IPS-NIHi7 (cell line): Measurements from ENCODE around the gene SETD7.
A peak's percentile ranks its signal among the peaks of the same experiment; 100 is the strongest.

ENCODE experiments used
- DNase-seq: peaks from one replicate; pipeline ENCODE4 v3.0.0; 2012; ENCODE audit warnings: mixed read lengths; ENCODE audit errors: extremely low spot score

SETD7 gene

DNA sequence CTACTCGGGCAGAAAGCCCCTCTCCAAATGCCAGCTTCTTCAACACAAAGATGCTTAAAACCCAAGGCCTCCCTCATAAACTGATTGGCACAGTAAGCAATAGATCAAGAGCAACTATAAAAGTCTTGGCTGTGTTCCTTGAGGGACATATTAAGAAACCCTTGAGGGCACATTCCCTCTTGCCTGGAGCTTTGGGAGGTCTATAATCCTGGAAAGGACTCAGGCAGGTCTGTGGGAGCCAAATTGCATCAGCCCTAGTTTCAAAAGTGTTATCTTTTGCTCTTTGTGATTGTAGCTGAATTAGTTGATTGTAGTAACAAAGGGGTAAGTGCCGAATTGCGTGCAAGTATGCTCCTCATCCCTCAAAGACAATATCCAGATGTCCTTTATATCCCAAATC lies 18.6 kb upstream of the SETD7 start:
- DNase-seq: no peak

DNA sequence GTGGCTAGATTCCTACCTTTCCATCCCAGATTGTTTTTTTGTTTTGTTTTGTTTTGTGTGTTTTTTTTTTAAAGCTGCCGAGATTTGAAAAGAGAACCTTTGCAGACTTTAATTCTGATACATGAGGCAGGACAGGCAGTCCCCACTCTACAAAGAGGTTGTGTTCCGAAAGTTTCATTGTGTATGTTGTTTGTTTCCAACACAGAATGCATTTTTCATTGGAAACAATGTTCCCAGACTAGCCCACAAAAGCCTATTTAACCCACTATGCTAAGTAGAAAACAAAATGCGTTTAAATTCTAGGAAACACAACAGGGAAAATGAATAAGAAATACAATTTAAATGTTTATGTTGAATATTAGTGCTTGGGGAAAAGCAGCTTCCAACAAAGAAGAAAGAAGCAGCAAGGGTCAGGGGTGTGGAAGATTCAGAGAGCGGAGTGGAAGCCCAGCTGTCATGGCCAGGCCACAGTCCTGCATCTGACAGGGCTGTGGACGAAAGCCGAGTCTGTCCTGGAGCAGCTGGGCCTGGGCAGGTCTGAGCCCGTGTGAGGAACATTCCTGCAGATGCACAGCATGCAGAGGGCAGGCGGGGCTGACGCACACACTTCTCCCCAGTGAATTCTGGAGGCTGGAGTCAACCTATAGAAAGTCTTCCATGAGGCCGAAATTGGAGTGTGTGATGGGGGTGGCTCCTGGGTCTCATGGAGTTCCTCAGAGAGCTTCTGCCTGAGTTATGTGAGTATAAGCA lies 12.4 kb upstream of the SETD7 start:
- DNase-seq: peak; percentile 41

DNA sequence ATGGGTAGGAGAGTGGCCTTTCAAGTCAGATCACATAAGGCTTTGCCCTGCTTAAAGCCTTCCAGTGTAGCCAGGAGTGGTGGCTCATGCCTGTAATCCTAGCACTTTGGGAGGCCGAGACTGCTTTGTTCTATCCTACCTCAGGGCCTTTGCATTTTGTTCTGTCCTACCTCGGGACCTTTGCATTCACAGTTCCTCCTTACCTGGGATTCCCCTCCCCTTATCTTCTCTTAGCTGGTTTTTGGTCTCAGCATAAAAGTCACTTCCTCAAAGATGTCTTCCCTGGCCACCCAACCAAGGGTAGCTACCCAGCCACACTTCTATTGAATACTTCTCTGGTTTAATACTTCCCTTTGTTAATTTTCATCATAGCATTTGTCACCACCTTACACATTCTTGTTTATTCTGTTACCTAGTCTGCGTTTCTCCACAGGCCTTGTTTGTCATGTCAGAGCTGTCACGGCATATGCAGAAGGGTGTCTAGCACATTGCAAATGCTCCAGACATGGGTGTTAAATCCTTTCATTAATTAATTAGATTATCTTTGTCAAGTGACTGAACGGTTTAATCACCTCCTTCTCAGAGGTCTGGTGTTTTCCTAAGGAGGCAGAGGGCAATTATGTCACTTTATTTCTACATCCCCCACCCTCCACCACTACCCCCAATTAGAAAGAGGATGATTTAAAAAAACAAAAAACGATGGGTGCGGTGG lies 11.3 kb upstream of the SETD7 start:
- DNase-seq: no peak

DNA sequence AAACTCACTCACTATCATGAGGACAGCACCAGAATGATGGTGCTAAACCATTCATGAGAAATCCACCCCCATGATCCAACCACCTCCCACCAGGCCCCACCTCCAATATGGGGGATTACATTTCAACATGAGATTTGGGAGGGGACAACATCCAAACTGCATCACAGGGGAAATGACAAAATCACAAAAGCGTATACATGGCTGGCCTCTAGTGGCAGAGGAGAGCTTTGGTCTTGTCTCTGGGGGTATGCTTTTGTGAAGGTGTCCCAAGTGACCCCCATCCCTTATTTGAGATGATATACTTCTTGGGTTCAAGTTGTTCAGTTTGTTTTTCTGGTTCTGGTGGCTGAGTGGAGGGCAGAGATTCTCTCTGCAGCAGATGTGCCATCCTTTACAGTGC lies 8.5 kb upstream of the SETD7 start:
- DNase-seq: no peak

DNA sequence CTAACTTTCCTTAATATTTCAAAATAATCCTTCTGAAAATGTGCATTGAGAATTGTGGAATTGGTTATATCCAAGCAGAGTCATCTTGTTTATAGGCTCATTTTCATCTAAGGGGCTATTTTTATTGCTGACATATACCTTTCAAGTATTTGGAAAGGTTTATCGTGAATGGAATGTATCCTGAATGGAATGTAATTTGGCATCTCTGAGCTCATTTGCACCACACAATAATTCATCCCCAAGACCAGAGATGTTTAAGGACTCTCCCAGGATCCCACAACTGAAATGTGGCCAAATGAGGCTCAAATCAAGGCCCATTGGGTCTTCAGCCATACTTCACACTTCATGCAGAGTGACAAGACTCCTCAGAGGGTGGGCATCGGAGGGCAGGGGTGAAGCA lies 7.5 kb upstream of the SETD7 start:
- no peak for DNase-seq

DNA sequence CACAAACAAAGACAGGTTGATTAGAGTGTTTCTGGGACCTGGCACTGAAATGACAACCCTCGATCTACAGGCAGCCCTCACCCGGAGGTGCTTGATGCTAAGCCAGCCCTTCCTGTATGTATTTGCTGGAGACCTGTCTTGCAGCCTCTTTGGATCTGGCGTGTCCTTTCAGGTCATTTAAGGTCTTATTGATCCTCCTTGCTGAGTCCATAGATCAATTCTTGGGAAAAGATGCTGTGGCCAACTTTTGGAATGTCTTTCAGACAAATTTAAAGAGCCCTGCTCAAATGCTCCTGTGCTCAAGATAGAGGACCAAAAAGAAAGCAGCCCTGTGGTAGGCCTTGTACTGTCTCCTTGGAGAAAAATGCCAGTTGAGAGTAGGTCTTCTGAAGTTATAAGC lies 6.8 kb upstream of the SETD7 start:
- DNase-seq: no peak

DNA sequence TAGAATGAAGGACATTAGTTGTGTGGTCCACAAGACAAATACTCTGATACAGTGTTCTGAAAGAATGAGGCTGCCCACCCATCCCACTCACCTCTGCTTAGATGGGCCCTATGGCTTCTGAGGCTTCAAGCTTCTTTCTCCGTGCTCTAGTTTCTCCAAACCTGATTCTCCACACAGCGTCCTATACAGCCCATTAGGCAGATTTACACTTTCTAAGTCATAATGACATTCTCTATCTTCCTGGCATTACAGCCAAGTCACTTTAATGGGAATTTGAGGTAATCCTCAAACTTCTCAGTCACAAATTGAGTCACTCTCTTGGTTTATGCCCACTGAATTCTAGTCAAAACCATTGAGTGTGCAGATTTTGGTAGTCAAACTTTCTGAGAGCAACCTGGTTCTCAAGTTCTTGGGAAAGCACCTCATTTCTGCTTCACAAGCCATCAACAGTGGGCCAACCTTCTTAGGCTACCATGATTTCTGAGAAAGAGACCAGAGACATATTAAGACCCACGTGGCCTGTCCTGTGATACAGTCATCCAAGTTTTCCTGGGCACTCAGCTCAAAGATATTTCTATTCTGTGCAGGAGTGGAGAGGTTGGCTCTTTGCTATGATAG lies 6.2 kb upstream of the SETD7 start:
- no peak for DNase-seq

DNA sequence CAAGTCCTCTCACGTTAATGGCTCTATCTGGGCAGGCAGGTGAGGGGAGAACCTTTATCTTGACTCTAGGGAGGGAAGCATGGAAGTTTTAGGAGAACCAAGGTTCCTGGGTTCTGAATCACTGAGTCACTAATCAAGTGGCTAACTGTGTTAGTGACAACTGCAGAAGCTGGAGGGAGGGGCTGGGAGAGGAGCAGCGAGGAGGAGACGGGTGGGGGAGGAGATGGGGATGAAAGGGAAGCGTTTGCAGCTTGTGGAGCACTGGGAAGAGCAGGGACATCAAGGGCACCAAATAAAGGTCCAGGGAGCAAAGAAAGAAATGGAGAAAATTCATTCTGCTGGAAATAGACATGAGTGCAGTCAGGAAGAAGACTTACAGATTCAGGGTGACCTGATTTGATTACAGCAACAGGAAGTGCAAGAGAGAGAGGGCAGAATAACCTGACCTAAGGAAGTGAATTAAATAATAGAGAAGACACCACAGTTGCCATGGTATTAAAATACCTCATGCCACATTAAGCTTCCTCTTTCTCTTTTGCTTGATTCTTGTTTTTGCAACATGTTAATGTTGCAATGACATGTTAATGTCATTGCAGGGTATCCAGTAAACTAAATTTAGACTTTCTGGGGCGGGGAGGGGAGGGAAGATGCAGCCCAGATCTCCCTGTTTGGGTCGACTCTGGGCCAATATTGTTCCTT lies 4.5 kb upstream of the SETD7 start:
- peak; percentile 64 for DNase-seq

DNA sequence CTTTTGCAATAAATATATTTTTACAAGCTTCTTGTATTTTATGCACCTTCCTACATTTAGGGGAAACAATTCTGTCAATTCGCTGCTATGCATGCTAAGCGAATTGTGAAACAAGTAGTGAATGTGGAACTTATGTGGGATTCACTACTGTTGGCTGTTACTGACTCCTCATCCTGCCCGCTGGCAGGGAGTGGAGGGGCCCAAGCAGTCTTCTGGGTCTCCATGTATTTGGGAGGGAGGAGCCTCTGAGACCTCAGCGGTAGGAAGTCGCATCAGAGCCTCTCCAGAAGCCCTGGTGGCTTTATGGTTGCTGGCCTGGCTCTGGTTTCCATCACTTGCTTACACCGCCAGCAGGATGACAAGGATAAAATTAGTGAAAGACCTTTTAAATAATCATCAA lies 3.7 kb upstream of the SETD7 start:
- peak; percentile 26 for DNase-seq

DNA sequence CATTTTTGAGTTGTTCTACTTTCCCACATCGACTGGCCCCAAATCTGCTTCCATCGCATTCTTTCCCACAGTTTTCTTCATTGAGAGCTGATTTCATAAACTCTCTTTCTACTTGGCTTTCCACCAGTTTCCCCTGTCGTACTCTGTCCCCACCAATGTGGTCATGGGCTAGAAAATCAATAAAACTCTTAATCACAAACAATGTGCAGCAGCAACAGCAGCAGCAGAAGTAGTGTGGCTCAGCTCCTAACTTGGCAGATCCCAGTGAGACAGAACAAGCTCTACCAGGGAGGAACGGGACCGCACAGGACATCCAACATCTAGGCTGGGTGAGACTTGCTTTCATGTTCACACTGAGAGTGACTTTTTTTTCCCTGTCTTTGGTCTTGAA lies 3.1 kb upstream of the SETD7 start:
- no peak for DNase-seq

DNA sequence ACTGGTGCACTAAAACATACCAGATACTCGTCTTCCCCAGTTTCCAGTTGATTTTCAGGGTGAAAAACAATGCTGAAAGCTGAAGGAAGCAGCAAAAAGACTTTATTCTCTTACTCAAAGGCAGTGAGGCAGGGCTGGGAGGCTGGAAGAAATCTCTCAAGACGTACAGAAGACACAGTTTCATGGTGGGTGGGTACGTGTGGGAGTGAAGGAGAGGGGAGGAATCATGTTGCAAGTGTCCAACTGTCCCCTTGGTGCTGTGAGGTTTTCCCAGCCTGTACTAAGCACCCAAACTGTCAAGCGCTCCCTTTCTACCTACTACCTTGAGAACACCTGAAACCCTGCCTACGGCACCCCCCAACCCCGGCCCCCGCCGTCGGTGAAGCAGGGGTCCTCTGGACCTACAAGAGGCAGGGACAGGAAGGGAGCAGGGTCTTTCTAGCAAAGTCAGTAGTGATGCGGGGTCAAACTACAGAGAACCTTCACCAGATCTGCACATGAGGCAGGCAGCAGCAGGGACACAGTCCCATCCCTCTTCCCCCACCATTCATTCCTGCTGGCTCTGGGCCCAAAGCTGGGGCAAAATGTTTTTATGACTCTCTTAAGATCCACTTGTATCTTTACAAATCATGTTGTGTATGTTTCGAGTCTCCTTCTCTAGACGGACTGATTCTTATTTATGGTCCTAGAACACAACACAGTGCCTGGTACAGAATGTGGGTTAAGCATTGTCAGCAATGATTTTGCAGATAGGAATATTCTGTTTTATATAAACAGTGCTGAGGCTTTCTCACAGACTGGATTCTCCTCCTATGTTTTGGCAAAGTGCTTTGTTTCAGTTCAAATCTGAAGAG lies 2.4 kb upstream of the SETD7 start:
- no peak for DNase-seq

DNA sequence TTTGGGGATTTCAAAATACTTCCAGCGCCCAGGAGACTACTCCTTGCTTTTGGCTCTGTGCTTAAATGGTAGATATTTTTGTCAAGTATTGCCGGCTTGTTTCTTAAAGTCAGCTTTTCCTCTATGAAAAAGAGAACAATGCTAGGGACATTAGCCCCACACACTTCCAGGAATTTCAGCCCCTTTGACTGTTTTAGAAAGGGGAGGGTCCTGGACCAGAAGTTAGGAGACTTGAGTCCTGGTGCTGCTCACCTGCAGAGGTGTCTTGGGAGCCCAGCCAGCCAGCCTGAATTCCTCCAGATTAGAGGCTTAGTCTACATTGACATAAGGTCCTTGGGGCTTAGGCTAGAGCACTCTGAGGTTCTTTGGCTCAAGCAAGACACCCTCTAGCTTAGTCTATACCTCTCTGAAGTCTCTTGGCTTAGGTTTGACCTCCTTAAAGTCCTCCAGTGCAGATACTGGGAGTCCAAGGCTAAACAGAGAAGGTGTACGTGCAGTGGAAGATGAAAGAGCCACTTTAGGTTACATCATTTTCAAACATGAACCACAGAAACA lies 1.6 kb upstream of the SETD7 start:
- DNase-seq: peak; percentile 24

DNA sequence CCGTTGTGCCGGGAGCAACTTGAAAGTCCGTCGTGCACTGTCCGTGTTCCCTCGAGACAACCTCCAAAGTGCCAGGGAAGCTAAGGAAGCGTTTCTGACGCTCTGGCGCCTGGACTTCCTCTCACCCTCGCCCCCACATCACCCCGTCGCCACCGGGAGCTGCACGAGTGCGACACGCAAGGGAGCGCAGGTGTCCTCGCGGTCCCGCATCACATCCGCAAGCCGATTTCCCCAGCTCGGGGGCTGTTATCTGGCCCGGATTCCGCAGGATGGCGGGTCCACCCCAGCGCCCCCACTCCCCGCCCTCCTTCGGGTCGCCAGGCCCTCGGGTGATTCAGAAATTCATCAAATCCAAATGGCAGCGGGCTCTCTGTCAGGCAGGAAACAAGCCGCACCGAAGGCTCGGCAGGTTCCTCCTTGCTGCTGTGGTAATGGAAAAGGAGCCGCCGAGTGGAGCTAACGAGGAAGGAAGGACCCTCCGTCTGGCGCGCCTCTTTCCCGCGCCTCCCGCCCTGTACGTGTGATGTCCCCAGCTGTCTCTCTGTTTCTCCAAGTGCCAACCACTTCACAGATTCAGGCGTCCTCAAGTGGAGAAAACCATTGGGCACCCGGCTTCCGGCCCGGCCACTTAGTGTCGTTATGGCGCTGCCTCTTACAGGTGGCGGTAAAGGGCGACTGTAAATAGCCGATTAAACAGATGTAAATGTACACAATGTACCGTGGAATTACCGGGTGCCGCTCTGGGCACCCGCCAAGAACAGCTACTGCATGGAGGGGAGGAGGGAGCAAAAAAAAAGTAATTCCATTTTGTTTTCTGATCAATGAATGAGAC lies 921 bp upstream of the SETD7 start:
- peak; percentile 26 for DNase-seq

DNA sequence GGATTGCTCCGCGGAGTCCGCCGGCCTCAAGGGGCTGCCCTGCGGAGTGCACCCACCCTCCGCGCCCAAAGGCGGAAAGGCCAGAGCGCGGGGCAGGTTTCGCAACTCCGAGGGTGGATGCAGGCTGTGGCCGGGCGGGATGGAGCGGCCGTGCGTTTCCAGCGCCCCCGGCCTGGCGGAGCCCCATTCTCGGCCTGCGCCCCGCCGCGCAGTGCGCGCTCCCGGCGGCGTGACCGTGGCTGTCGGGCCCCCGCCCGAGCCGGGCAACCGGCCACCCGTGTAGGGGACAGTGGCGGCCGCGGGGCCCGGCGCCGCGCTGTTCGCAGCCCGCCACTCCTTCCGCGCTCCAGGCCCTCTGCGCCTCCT lies 331 bp downstream of the SETD7 start:
- no peak for DNase-seq

DNA sequence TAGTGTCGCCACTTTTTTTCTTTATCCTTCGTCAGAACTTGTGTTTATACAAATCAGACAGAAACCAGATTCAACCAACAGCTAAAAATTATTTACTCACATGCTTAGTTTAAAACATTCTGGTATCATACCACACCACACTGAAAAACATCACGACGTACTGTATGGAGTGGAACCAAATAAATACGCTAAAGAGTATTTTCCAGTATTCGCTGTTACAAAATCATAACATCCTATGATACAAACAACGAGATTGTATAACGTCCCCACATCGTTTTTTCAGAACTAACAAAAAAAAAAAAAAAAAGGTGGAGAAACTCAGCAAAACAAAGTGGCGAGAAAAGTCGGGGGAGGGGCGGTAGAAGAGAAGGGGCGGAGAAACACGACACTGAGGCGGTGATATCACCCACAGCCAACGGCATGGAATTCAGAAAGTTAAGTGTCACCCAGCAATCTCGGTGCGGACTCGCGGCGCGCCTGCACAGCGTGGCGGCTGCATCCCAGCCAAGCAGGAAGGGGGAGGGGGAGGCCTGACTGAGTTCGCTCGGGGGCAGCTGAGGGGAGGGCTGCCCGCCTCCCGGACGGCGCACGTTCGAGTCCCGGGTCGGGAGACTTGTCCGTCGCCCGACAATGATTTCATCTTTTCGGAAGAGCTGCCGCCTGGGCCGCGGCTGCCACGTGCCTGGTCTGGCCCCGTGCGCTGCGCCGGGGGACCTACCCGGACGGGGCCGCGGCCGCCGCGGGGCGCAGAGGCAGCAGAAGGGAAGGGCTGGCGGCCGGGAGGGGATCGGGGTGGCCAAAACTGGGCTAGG lies 920 bp downstream of the SETD7 start:
- peak; percentile 68 for DNase-seq

DNA sequence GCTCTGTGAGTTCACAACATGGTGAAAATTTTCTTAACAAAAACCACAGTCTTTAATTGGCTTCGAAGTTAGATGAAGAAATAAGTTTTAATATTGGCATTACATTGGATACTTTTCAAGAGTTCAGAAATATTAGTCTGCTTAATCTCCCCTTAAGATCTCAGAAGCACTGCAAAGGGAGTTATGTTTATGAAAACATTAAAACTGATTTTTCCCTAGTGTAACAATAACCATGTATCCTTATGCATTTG lies 1.5 kb downstream of the SETD7 start:
- no peak for DNase-seq

DNA sequence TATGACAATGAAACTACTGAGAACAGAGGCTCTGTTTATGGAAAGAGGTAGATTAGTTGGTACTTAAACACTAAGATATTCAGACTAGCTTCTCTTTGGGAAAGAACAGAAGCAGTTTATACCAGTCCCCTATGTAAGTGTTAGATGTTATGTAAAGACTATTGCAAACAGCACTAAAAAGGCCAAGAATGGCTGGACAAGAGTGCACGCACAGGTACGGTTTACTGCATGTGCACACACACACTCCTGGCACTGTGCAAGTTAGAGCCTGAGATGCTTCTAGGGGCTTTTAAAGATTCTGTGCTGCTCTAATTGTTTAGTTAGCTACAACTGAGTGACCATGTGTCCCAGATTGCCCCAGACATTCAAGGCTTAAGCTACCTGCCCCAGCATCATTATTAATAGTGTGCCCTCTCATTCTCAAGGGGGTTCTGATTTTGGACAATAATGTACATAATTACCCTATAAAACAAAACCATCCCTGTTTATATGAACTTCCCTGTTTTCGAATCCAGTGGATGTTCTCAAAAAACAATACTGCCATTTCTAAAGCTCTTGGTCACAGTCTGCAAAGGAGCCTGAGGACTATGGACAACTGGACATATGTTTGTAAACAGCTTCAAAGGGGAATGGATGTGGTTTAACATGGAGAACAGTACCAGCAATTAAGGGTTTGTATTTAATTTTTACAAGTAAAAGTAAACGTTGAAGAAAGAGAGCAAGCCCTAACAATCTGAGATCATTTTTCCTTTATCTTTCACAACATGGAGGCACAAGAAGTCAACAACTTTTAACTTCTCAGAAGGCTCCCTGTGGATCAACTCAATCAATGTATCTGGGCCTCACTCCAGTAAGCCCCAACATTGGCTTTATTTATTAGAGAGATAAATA lies 2.0 kb downstream of the SETD7 start:
- DNase-seq: no peak

DNA sequence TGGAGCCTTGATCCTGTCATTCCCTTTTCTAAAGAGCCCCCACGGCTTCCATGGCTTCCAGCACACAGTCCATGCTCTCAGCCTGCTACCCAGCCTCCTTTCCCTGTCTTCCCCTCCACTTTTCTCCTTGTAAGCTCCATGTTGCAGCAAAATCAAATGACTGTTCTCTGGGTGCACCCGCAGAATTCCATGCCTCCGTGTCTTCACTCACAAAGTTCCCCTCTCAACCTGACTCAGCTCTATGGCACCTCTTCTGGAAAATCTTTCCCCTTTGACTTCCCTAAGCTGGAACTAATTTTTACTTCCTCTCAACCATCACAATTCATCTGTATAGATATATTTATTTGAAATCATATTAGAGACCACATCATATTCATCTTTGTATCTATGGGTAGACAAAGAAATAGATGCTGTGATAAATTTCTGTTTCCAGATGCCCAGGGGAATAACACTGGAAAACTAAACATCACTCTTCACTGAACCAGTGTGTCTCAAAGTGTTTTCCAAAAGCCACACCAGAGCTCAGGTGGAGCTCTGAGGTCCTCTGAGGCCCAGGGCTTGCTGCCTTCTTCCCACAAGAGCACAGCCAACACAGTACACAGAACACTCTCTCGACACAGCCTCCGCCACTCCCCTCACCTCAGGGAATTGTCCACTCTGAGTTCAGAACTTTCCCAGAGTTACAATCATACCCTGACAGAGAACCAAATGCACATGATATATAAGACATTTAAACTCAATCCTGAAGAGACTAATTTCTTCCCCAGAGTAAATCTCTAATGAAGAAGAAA lies 3.3 kb downstream of the SETD7 start:
- DNase-seq: no peak
